GM13976 (cell line): ENCODE data around the gene TMEM91.

Experiments
- DNase-seq: peaks from one replicate; pipeline ENCODE4 v3.0.0; 2012; ENCODE audit warnings: low spot score
- in situ Hi-C: fragments of 300-500 bp; cut with MboI; formaldehyde crosslinking; loops from one replicate; pipeline ENCODE4 v1.12.0; 2022; ENCODE audit warnings: low sequenced_read_pairs, mixed read lengths, inconsistent platforms; ENCODE audit not compliant: unreplicated experiment
- TF ChIP-seq, protein P1 (sequence below): IDR thresholded peaks from 2 replicates; pipeline ENCODE4 v1.5.1; 2012; ENCODE audit warnings: borderline replicate concordance, mild to moderate bottlenecking; ENCODE audit not compliant: insufficient read depth; ENCODE audit errors: extremely low read depth, missing control alignments, control extremely low read depth

The TMEM91 gene

DNA sequence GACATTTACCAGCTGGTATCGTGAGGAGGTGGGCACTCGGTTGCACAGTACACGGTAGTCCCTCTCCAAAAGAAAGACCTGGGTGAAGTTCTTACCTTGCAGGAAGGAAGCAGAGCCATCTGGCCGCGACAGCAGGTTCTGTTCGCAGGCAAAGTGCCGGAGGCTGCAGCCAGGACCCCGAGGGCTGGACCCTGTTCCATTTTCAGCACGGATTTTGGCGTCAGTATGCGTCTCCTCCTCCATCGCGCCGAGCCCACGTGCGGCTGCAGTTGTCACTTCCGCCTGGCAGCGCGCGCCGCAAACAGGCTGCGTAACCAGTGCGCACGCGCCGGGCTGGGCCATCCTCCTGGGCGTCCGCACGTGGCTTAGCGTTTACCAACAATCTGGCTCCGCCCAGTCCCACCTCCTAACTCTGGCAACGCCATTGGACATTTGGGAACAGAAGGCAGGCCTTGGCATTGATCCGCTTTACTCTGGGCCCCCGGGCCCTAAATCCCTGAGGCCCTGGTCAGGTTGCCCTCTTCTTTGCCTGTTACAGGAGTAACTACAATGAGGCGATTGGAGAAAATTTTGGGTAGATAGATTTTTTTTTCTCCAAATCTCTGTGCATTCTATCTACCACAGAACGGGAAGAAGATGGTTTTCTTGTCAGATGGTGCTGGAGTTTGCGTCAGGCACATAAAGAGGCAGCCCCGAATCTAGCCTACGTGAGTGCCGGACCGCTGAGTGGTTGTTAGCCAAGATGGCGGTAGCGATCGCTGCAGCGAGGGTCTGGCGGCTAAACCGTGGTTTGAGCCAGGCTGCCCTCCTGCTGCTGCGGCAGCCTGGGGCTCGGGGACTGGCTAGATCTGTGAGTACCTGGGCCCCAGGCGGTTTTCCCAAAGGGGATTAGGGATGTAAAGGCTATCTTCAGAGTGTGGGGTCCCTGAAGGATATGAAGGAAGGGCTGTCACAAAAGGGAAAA lies 21.0 kb downstream of the TMEM91 start, which contains the start of the genes BCKDHA and EXOSC5:
Gene BCKDHA, plus strand, starts transcription at position 733 of the 964 bp plus-strand sequence. Its CDS starts 10 bp downstream, at position 743.
Gene EXOSC5, minus strand, starts transcription at position 274 of the 964 bp plus-strand sequence. Its CDS starts 31 bp downstream, at position 243.
- in situ Hi-C loops: no loop called here
- peak; percentile 98 for DNase-seq
- TF ChIP-seq, protein P1, sequence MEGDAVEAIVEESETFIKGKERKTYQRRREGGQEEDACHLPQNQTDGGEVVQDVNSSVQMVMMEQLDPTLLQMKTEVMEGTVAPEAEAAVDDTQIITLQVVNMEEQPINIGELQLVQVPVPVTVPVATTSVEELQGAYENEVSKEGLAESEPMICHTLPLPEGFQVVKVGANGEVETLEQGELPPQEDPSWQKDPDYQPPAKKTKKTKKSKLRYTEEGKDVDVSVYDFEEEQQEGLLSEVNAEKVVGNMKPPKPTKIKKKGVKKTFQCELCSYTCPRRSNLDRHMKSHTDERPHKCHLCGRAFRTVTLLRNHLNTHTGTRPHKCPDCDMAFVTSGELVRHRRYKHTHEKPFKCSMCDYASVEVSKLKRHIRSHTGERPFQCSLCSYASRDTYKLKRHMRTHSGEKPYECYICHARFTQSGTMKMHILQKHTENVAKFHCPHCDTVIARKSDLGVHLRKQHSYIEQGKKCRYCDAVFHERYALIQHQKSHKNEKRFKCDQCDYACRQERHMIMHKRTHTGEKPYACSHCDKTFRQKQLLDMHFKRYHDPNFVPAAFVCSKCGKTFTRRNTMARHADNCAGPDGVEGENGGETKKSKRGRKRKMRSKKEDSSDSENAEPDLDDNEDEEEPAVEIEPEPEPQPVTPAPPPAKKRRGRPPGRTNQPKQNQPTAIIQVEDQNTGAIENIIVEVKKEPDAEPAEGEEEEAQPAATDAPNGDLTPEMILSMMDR: no peak

DNA sequence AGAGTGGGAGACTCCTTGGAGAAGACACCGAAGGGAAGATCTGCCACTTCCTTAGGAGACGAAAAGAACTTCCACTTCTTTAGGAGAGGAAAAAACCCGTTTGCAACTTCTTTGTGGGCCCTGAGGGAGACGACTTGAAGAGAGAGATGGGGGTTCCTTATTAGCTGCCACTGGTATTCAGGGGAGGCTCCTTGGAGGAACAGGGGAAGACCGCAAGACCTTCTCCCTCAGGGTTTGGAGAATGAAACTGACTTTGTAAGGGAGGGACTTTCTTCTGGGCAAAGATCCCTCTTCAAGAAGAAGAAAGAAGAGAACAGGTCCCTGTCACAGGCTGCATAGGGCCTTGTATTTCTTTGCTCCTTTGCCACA lies 21.7 kb downstream of the TMEM91 start:
- in situ Hi-C loops: no loop called here
- TF ChIP-seq, protein P1: no peak
- DNase-seq: no peak

DNA sequence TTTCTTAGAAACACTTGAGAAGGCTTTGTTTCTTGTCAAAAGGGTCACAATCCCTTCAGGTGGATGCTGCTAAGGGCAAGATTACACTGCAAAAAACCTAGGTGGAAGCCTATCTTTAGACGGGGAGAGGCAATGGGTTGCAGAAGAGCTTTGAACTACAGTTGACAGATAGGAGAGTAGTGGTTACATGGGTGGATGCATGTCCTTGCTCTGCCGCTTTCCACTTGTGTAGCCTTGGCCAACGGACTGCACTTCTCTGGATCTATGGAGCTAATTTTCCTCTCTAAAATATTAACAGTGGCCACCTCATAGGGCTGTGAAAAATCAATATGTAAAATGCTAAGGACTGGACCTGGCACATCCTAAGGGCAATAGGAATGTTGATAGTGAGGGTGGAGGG lies 22.3 kb downstream of the TMEM91 start:
- DNase-seq: no peak
- in situ Hi-C loops: no loop called here
- TF ChIP-seq, protein P1: no peak

DNA sequence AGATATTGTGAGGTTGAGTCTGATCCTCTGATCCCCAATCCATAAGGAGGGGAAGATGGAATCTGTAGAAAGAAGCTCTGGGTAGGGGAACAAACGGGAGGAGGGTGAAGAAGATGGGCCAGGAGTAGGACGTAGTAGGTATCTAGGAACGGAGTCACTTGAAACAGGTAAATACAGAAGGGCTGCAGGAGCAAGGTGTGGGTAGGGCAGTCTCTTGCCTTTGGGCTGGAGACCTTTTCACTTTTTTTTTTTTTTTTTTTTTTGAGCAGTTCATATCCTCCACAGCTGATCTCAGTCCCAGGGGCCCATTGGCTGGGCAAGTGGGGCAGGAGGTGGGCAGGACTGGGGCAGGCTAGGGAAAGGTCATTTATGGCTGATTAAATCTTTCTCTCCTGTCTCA lies 22.8 kb downstream of the TMEM91 start:
- in situ Hi-C loops: no loop called here
- TF ChIP-seq, protein P1: no peak
- DNase-seq: no peak

DNA sequence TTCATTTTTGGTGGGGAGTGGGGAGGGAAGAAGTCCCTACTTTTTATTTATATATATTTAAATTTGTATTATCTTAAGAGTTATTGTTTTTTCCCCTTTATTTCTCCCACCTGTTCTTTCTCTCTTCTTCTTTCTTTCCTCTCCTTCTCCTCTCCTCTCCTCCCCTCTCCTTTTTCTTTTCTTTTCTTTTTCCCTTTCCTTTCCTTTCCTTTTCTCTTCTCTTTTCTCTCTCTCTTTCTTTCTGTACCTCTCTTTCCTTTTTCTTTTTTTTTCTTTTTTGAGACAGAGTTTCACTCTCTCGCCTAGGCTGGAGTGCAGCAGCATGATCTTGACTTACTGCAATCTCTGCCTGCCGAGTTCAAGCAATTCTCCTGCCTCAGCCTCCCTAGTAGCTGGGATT lies 23.2 kb downstream of the TMEM91 start:
- DNase-seq: no peak
- TF ChIP-seq, protein P1: no peak
- in situ Hi-C loops: no loop called here

DNA sequence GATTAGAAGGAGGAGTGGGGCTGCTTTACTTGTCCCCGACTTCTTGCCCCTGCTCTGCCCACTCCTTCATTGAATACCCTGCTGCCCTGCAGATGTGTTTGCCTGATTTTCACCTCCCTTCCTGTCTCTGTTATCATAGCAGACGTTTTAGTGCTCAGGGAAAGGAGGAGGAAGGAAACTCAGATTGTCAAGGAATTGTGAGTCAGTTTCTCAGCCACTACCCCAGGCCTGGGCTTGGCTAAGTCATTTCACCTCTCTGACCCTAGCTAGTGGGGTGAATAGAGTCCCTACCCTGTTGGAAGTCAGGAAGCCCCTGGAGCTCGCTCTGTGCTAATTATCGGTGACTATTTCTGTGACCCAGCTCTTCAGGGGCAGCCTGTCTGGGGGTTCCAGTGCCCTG lies 25.1 kb downstream of the TMEM91 start:
- in situ Hi-C loops: no loop called here
- no peak for DNase-seq
- TF ChIP-seq, protein P1: no peak

DNA sequence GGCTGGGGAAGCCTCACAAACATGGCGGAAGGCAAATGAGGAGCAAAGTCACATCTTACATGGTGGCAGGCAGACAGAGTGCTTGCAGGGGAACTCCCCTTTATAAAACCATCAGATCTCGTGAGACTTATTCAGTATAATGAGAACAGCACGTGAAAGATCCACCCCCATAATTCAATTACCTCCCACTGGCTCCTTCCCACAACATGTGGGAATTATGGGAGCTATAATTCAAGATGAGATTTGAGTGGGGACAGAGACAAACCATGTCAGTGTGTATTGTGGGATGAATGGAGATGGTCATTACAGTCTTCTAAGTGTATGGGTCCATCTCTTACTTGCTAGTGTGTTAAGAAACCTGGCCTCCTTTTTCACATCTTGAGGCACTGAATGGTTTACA lies 25.7 kb downstream of the TMEM91 start:
- DNase-seq: no peak
- TF ChIP-seq, protein P1: no peak
- in situ Hi-C loops: no loop called here
